ENCODE measurements around the gene C19orf85. TPM values are rescaled to one million over a fixed set of nuclear protein-coding genes. Genes with fewer than 3 reads are reported as not detected.

C19orf85 gene
- total and polyA plus RNA-seq, 9 donors, result not detected

DNA sequence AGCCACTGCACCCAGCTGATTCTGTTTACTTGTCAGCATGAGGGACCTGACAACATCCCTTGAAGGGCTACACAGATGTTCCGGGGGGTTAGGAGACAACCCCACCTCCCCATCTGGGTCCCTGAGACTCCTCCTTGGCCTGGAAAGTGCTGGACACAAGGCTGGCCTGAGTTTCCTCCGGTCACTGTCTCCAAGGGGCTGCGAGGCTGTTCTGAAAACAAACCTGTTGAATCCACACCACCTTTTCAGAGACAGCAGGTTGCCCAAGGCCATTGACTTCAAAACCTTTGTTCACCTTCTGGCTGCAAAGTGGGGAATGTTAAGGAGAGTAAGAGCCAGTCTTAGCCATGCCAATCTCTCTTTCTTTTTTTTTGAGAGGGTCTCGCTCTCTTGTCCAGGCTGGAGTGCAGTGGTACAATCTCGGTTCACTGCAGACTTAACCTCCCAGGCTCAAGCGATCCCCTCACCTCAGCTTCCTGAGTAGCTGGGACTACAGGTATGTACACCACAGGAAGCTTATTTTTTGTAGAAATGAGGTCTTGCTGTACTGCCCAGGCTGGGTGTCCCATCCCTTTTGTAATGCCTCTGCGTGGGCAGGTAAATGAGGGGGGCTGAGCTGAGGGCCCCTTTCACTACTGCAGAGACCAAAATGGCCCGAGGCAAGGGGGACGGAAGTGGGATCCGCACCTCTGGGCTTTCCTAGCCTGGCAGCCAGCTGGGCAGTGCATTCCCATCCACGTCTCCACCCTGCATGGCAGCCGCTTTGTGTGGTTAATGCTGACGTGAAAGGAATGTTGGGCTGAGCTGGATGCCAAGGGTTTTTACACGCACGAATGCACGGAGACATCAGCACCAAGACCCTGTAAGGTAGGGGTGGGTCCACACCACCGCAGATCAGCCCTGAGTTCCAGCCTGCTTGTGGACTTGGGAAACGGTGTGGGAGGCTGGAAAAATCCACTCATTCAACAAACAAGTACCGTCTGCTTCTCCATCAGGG, 10.0 kb upstream of the C19orf85 start:
- Histone ChIP-seq H3K9me3 (no peaks in the 10 kb centered on the region), H3K36me3 (no peaks in the 10 kb centered on the region), H3K4me1 (ENCODE audit: insufficient read depth) (peaks cover 6% of the 10 kb centered on the region), H3K27me3 (no peaks in the 10 kb centered on the region), H3K27ac (no peak overlapping the region), H3K4me3 (no peak overlapping the region)
- 86 to 88% (median 87%) methylated on average over 18 to 19 of the region's 19 CpGs for WGBS, 3 donors
- TF ChIP-seq, protein P1, sequence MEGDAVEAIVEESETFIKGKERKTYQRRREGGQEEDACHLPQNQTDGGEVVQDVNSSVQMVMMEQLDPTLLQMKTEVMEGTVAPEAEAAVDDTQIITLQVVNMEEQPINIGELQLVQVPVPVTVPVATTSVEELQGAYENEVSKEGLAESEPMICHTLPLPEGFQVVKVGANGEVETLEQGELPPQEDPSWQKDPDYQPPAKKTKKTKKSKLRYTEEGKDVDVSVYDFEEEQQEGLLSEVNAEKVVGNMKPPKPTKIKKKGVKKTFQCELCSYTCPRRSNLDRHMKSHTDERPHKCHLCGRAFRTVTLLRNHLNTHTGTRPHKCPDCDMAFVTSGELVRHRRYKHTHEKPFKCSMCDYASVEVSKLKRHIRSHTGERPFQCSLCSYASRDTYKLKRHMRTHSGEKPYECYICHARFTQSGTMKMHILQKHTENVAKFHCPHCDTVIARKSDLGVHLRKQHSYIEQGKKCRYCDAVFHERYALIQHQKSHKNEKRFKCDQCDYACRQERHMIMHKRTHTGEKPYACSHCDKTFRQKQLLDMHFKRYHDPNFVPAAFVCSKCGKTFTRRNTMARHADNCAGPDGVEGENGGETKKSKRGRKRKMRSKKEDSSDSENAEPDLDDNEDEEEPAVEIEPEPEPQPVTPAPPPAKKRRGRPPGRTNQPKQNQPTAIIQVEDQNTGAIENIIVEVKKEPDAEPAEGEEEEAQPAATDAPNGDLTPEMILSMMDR (IDR thresholded peaks at IDR 0.05), result no peak
- TF ChIP-seq POLR2A (IDR thresholded peaks at IDR 0.05) (no peak), EP300 (IDR thresholded peaks at IDR 0.05) (no peak)
- DNase-seq, result no peak
- intact Hi-C loops (cut with DNase I), result no loop called here

DNA sequence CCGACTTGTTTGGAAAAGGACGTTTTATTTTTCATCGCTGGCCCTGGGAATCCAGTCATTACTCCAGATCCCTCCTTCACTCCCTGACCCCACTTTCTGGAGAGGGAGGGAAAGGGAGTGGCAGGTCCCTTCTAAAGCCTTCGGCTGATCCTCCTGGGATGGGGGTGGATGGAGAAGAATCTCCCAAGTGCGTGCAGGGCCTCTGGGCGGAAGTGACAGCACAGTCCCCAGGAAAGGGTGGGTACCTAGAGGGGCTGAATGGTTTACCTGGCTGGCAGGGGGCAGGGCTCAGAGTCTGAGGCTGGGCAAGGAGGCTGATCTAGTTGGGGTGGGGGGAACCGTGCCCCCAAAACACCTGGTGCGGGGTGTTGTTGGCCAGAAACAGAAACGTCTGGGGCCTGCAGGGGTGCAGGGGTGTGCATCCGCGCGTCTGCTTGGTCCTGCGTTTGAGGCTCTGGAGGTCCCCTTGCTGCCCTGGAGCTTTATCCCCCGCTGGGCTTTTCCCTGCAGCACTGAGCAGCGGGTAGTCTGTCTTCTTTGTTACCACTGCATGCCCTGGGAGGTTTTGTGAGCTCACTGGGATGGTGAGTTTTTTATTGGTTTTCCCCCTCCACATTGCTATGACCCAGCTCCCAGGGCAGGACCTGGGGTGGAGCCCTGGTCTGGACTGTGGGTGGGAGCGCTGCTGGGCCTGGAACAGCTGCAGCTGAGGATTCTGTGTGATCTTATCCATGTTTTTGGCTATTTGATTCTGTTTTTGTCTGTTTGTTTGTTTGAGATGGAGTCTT, 8.9 kb upstream of the C19orf85 start:
- Histone ChIP-seq H3K4me3 (no peak overlapping the region), H3K27ac (no peak overlapping the region), H3K9me3 (no peaks in the 10 kb centered on the region), H3K36me3 (no peaks in the 10 kb centered on the region), H3K4me1 (ENCODE audit: insufficient read depth) (peaks cover 6% of the 10 kb centered on the region), H3K27me3 (no peaks in the 10 kb centered on the region)
- no peak for DNase-seq
- TF ChIP-seq, protein P1 (IDR thresholded peaks at IDR 0.05), result no peak
- no peak for TF ChIP-seq EP300 (IDR thresholded peaks at IDR 0.05)
- TF ChIP-seq POLR2A (IDR thresholded peaks at IDR 0.05), result no peak
- WGBS, 3 donors, result 49 to 64% (median 58%) methylated on average over 16 of the region's 16 CpGs
- intact Hi-C loops (cut with DNase I), result no loop called here

DNA sequence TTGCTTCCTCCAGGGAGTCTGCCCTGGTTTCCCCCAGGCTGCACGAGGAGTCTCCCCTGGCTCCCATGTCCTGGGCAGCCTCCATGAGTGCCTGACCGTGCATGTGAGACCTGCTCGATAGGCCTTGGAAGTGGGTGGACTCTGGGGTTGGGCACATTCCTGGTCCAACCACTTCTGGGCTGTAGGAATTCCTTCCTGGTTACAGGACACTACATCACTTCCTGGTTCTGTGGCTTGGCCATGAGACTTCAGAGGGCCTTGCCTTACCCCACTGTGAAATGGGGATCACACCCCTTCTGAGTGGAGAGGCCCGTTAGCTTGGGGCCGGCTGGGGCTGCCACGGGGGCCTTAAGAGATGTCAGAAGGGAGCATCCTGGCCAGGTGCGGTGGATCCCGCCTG, 7.9 kb upstream of the C19orf85 start:
- WGBS, 3 donors, result 67 to 73% (median 67%) methylated on average over 8 of the region's 8 CpGs
- no peak overlapping the region for H3K4me3 ChIP-seq
- no peaks in the 10 kb centered on the region for H3K27me3 ChIP-seq
- H3K27ac ChIP-seq, result no peak overlapping the region
- H3K9me3 ChIP-seq, result no peaks in the 10 kb centered on the region
- TF ChIP-seq POLR2A (IDR thresholded peaks at IDR 0.05) (no peak), EP300 (IDR thresholded peaks at IDR 0.05) (no peak)
- TF ChIP-seq, protein P1 (IDR thresholded peaks at IDR 0.05), result no peak
- DNase-seq, result no peak
- H3K36me3 ChIP-seq, result no peaks in the 10 kb centered on the region
- H3K4me1 ChIP-seq (ENCODE audit: insufficient read depth), result peaks cover 5% of the 10 kb centered on the region
- intact Hi-C loops (cut with DNase I), result no loop called here

DNA sequence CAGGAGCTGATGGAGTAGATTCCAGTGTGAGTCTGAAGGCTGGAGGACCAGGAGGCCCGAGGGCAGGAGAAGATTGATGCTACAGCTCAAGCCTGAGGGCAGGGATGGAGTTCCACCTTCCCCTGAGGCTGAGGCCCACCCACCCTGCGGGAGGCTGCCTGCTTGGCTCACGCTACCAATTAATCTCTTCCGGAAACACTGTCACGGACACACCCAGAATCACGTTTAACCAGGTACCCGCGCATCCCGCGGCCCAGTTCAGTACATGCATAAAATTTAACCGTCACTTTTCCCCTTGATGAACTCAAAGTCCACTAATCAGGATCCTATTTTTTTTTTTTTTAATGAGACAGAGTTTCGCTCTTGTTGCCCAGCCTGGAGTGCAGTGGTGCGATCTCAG, 6.7 kb upstream of the C19orf85 start:
- peaks cover 7% of the 10 kb centered on the region for H3K4me1 ChIP-seq (ENCODE audit: insufficient read depth)
- no peak overlapping the region for H3K27ac ChIP-seq
- no peaks in the 10 kb centered on the region for H3K27me3 ChIP-seq
- no peak for DNase-seq
- H3K4me3 ChIP-seq, result no peak overlapping the region
- H3K9me3 ChIP-seq, result no peaks in the 10 kb centered on the region
- intact Hi-C loops (cut with DNase I), result no loop called here
- 82 to 86% (median 83%) methylated on average over 13 of the region's 13 CpGs for WGBS, 3 donors
- no peak for TF ChIP-seq POLR2A (IDR thresholded peaks at IDR 0.05)
- TF ChIP-seq, protein P1 (IDR thresholded peaks at IDR 0.05), result no peak
- TF ChIP-seq EP300 (IDR thresholded peaks at IDR 0.05), result no peak
- no peaks in the 10 kb centered on the region for H3K36me3 ChIP-seq

Data from ovary (tissue), 9 donors.